LNCaP clone FGC (cell line): ENCODE measurements around the gene SETD1B.
"Not testable (repeated sequence)": the region's sequence is repeated elsewhere in the genome, so short reads cannot be mapped to it uniquely, and the experiment has no call there.

Experiments used
- DNase-seq: peaks from one replicate; pipeline ENCODE4 v3.0.0-alpha.2; 2011; ENCODE audit warnings: low read depth
- H3K4me3 ChIP-seq: 2 replicates; pipeline ENCODE4 v1.5.1; 2011; ENCODE audit warnings: mild to moderate bottlenecking, low read depth, low read length, control low read depth
- CTCF ChIP-seq: IDR thresholded peaks from 2 replicates; pipeline ENCODE4 v1.5.1; 2012; ENCODE audit warnings: mild to moderate bottlenecking; ENCODE audit not compliant: control insufficient read depth, insufficient read depth; ENCODE audit errors: extremely low read depth

Gene SETD1B

GRCh38 chr12:121787063-121788025 lies 16.5 kb upstream of the SETD1B start:
- H3K4me3 ChIP-seq: no peak overlapping the region
- no peak for DNase-seq
- no peak for TF ChIP-seq CTCF

GRCh38 chr12:121788176-121788818 lies 15.5 kb upstream of the SETD1B start:
- TF ChIP-seq CTCF: no peak
- H3K4me3 ChIP-seq: no peak overlapping the region
- no peak for DNase-seq

- H3K4me3 ChIP-seq: no peak overlapping the region
- TF ChIP-seq CTCF: no peak
- no peak for DNase-seq
Observed at GRCh38 chr12:121789233-121789781, 14.5 kb upstream of the SETD1B start.

- no peak overlapping the region for H3K4me3 ChIP-seq
- TF ChIP-seq CTCF: no peak
- no peak for DNase-seq
Observed at GRCh38 chr12:121789800-121790728, 13.7 kb upstream of the SETD1B start.

- not testable (repeated sequence) for DNase-seq
Observed at GRCh38 chr12:121790785-121791184, 13.0 kb upstream of the SETD1B start.

GRCh38 chr12:121791671-121792551 lies 11.9 kb upstream of the SETD1B start:
- DNase-seq: no peak
- no peak overlapping the region for H3K4me3 ChIP-seq
- no peak for TF ChIP-seq CTCF

More at GRCh38 chr12:121790785-121791184, 13.0 kb upstream of the SETD1B start:
- H3K4me3 ChIP-seq: not testable (repeated sequence)
